HG03571 (cell line): ENCODE results near the gene RAMP2.
"Not testable (repeated sequence)": the region's sequence is repeated elsewhere in the genome, so short reads cannot be mapped to it uniquely, and the experiment has no call there.

ENCODE experiments used
- ATAC-seq: cut with Tn5 transposase; IDR thresholded peaks from one replicate; pipeline ENCODE4 v1.9.1; 2021; ENCODE audit not compliant: unreplicated experiment

The RAMP2 gene

GRCh38 chr17:42760652-42761581 lies at the start of gene RAMP2:
Gene RAMP2, plus strand, starts transcription at chr17:42761227. Its CDS starts 35 bp downstream, at chr17:42761262.
- no peak for ATAC-seq

- ATAC-seq: no peak
These were observed 39.9 kb upstream of the RAMP2 start for GRCh38 chr17:42720996-42721583.

- no peak for ATAC-seq
These were observed 37.4 kb upstream of the RAMP2 start for GRCh38 chr17:42723636-42724035.

GRCh38 chr17:42725143-42725542 lies 35.9 kb upstream of the RAMP2 start:
- ATAC-seq: no peak

- no peak for ATAC-seq
These were observed 20.3 kb upstream of the RAMP2 start for GRCh38 chr17:42740699-42741098.

- ATAC-seq: not testable (repeated sequence)
These were observed 18.1 kb upstream of the RAMP2 start for GRCh38 chr17:42742916-42743315.

GRCh38 chr17:42743595-42744282 lies 17.3 kb upstream of the RAMP2 start:
- no peak for ATAC-seq

GRCh38 chr17:42744283-42744805 lies 16.7 kb upstream of the RAMP2 start:
- peak; percentile 47 for ATAC-seq

GRCh38 chr17:42744806-42745617 lies 16.0 kb upstream of the RAMP2 start, which contains the start of gene EZH1:
Gene EZH1, minus strand, starts transcription at chr17:42745040. Its CDS starts 16,099 bp downstream, at chr17:42728941.
- ATAC-seq: peak; percentile 67

- ATAC-seq: no peak
These were observed 12.7 kb upstream of the RAMP2 start for GRCh38 chr17:42748202-42748907.

GRCh38 chr17:42748908-42749798 lies 11.9 kb upstream of the RAMP2 start:
- no peak for ATAC-seq

- ATAC-seq: no peak
These were observed 10.2 kb upstream of the RAMP2 start for GRCh38 chr17:42750739-42751344.

GRCh38 chr17:42751628-42752027 lies 9.4 kb upstream of the RAMP2 start:
- no peak for ATAC-seq

- no peak for ATAC-seq
These were observed 6.2 kb upstream of the RAMP2 start for GRCh38 chr17:42754782-42755181.

GRCh38 chr17:42759982-42760651 lies 910 bp upstream of the RAMP2 start:
- ATAC-seq: no peak

- ATAC-seq: no peak
These were observed 611 bp downstream of the RAMP2 start for GRCh38 chr17:42761638-42762037.

GRCh38 chr17:42766124-42766523 lies 5.1 kb downstream of the RAMP2 start:
- ATAC-seq: no peak

GRCh38 chr17:42767512-42767911 lies 6.5 kb downstream of the RAMP2 start:
- ATAC-seq: no peak
